Stimulated activated CD4-positive, alpha-beta T cell treated with anti-CD3 and anti-CD28 coated beads, Interleukin-2, amount 100 ng/mL, for 48 hours (primary cell): ENCODE data around the gene ISYNA1.

ENCODE experiments used
- DNase-seq, 2 donors: peaks; one replicate each; pipeline ENCODE4 v3.0.0-alpha.2; 2020

ISYNA1 gene

GRCh38 chr19:18430417-18431144 is 7.4 kb downstream of the ISYNA1 start:
- no peak for DNase-seq

DNA sequence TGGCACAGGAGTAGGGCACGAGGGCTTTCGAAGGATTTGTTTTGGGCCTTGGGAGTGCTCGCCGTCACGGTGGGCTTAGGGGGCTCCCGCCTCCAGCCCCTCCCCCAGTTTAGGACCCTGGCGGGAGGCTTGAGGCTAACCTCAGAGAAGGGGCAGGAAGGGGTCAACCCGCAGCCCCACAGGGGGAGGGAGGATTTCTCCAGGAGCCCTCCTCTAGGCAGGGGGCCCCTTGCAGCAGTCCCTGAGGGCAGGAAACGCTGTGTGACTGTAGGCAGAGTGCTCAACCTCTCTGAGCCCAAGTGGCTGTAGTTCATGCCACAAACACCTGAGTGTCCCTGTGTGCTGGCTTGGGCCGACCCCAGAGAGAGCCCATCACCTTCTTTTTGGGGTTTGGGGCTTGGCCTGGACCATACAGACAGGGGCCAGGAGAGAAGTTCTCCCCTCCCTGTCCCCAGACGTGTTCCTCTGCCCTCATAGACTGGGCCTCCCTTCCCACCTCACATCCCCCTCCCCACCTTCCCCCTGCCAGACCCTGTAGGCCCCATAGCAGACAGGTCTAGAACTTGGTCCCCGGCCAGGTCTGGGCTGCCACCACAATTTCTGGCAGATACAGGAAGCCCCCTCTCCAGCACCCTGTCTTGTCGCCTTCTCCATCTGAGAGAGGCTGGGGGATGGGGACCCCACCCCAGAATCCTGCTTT is 8.1 kb downstream of the ISYNA1 start:
- DNase-seq, result no peak

- DNase-seq, result peak; percentile 62 to 63
Observed at GRCh38 chr19:18428787-18429674, 8.9 kb downstream of the ISYNA1 start.

GRCh38 chr19:18428173-18428786 is 9.7 kb downstream of the ISYNA1 start:
- DNase-seq, result no peak

- no peak for DNase-seq
Observed at GRCh38 chr19:18427743-18428113, 10.2 kb downstream of the ISYNA1 start.

- no peak for DNase-seq
Observed at GRCh38 chr19:18427080-18427742, 10.7 kb downstream of the ISYNA1 start.

GRCh38 chr19:18426416-18426767 is 11.5 kb downstream of the ISYNA1 start:
- DNase-seq, result no peak

- DNase-seq, result no peak
Observed at GRCh38 chr19:18425515-18426415, 12.2 kb downstream of the ISYNA1 start.

GRCh38 chr19:18424890-18425514 is 12.9 kb downstream of the ISYNA1 start:
- DNase-seq, result no peak

- DNase-seq, result no peak
Observed at GRCh38 chr19:18424122-18424889, 13.6 kb downstream of the ISYNA1 start.

GRCh38 chr19:18423258-18424020 is 14.5 kb downstream of the ISYNA1 start:
- no peak for DNase-seq

DNA sequence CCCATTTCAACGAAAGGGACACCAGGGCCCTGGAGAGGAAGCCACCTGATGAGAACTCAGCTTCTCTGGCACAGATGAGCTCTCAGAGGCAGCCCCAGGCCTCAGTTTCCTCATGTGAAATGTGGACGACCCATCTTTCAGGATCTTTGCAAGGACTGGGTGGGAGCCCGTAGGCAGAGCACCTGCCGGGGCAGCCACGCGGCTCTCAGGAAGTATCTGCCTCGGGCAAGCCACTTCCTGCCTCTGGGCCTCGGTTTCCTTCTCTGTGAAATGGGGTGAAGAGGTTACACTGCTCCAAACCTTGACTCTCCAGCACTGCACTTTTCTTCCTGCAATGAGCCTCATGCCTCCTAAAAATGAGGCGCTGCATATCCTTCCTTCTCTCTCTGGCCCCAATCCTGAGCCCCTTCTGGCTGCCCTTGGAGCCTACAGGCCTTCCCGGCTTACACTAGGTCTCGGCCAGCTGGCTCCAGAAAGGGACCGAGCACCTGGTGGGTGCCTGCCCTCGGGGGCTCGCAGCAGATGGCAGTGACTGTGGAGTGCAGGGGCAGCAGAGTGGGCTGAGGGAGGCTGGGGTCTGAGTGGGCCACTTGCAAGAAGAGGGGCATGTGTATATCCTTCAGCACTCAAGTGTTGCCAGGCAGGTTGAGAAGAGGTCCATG is 15.3 kb downstream of the ISYNA1 start:
- no peak for DNase-seq

DNA sequence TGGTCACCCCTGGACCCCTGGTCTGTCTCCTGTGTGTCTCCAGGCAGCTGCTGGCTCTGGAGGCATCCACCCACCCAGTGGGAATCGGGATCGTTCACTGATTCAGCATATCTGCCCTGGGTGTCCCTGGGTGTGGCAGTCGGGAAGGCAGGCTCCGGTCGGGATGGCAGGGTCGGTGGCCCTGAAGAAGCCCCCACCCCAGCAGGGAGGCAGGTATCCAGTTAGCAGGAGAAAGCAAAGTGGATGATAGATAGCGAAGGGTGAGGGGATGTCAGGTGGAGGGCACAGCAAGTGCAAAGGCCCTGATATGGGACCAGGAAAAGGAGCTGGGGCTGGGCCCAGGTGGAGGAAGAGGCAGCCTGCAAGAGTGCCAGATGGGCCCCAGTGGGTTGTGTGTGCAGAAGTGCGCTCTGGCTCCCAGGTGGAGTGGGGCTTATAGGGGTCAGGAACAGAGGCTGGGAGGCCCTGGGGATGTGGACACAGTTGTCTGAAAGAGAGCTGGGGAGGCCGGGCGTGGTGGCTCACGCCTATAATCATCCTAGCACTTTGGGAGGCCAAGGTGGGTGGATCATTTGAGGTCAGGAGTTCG is 16.5 kb downstream of the ISYNA1 start:
- DNase-seq, result no peak

- no peak for DNase-seq
Observed at GRCh38 chr19:18420930-18421329, 17.0 kb downstream of the ISYNA1 start.

DNA sequence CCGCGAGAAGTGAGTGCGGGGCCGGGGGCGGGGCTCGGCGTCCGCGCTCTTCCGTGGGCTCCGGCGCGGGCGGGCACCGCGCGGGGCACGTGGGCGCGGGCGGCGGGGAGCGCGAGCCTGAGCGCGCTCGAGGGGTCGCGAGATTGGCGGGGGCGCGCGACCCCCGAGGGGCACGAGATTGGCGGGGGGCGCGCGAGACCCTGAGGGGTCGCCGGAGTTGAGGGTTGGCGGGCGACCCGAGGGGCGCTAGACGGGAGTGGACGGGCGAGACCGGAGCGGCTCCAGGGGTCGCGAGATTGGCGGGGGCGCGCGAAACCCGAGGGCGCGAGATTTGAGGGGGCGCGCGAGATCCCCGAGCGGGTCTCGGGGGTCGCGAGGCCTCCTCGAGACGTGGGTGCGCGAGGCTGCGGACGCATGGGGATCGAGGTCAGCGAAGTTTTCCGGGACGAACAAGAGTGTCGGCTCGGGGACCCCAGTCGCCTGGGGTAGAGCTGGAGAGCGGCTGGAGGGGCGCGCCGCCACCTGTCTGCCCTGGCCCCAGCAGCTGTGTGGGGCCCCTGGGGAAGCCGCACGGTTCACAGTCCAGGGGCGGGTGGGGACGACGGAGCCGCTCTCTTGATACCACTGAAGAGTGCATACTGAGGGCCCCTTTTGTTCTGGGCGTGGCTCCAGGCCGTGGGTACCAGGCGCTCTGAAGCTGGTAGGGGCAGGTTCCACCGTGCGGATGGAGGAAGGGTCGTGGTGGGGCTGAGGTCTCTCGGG is 18.1 kb downstream of the ISYNA1 start:
- no peak for DNase-seq

GRCh38 chr19:18419195-18419698 is 18.7 kb downstream of the ISYNA1 start, which contains the start of gene SSBP4:
SSBP4 (plus strand) TSS chr19:18419398; CDS start chr19:18419649, 251 bp downstream.
- peak; percentile 59 to 70 for DNase-seq

GRCh38 chr19:18418483-18419194 is 19.3 kb downstream of the ISYNA1 start:
- DNase-seq, result no peak
